HepG2 (cell line): Measurements from ENCODE around the gene F12. TPM values are rescaled to one million over a fixed set of nuclear protein-coding genes. Genes with fewer than 3 reads are reported as not detected.

Experiments used
- ADNP ChIP-seq: sonication (generic); formaldehyde crosslinking; IDR thresholded peaks from 2 replicates; pipeline ENCODE4 v1.4.0; 2020; ENCODE audit warnings: missing genetic modification reagents
- CHD4 ChIP-seq: fragments of 200-600 bp; sonication (generic); IDR thresholded peaks from 2 replicates; pipeline ENCODE4 v1.7.0; 2017; ENCODE audit warnings: mild to moderate bottlenecking, low read length, borderline replicate concordance
- EP300 ChIP-seq, 3 experiments: sonication (generic) in 1 of 3; formaldehyde crosslinking in 1 of 3; IDR thresholded peaks; 2 replicates each; pipeline versions ENCODE4 v1.5.1 to v1.6.1; 2011 to 2020; ENCODE audit warnings: low read depth in 2 of 3, low read length in 2 of 3, borderline replicate concordance in 1 of 3, improper control_type of control experiment in 1 of 3, mild to moderate bottlenecking in 1 of 3, missing genetic modification reagents in 1 of 3, moderate library complexity in 1 of 3
- FOXK1 ChIP-seq: sonication (generic); formaldehyde crosslinking; IDR thresholded peaks from 2 replicates; pipeline ENCODE4 v1.4.0; 2020; ENCODE audit warnings: low read depth, missing genetic modification reagents, borderline replicate concordance
- HOXA3 ChIP-seq: sonication (generic); formaldehyde crosslinking; IDR thresholded peaks from 2 replicates; pipeline ENCODE4 v1.5.0; 2020; ENCODE audit warnings: missing genetic modification reagents
- KDM3A ChIP-seq: IDR thresholded peaks from 2 replicates; pipeline ENCODE4 v1.6.1; 2018; ENCODE audit warnings: low read depth, missing compliant biosample characterization
- NFRKB ChIP-seq: fragments of 450-650 bp; IDR thresholded peaks from 2 replicates; pipeline ENCODE4 v1.6.1; 2017
- POLR2A ChIP-seq, 2 experiments: IDR thresholded peaks; 2 replicates each; pipeline ENCODE4 v1.6.1; 2011; ENCODE audit warnings: low read depth in 2 of 2, low read length in 2 of 2, mild to moderate bottlenecking in 1 of 2, moderate library complexity in 1 of 2; ENCODE audit not compliant: insufficient read depth in 1 of 2
- POLR2AphosphoS5 ChIP-seq: IDR thresholded peaks from 2 replicates; pipeline ENCODE4 v1.6.1; 2012; ENCODE audit warnings: low read depth, low read length
- REPIN1 ChIP-seq: sonication (generic); formaldehyde crosslinking; IDR thresholded peaks from 2 replicates; pipeline ENCODE4 v1.8.0; 2022; ENCODE audit warnings: missing genetic modification reagents, low read depth, mild to moderate bottlenecking, borderline replicate concordance
- SETDB1 ChIP-seq: sonication (generic); formaldehyde crosslinking; IDR thresholded peaks from 2 replicates; pipeline ENCODE4 v1.5.1; 2020; ENCODE audit warnings: missing genetic modification reagents, mild to moderate bottlenecking, borderline replicate concordance
- SIN3B ChIP-seq: fragments of 150-350 bp; IDR thresholded peaks from 2 replicates; pipeline ENCODE4 v1.6.1; 2014; ENCODE audit warnings: low read length
- SKI ChIP-seq: fragments of 450-650 bp; IDR thresholded peaks from one replicate; pipeline ENCODE4 v1.6.1; 2018; ENCODE audit warnings: mild to moderate bottlenecking; ENCODE audit not compliant: partially characterized antibody
- SMAD9 ChIP-seq: sonication (generic); formaldehyde crosslinking; IDR thresholded peaks from 2 replicates; pipeline ENCODE4 v1.5.1; 2020; ENCODE audit warnings: mild to moderate bottlenecking, missing genetic modification reagents
- SOX13 ChIP-seq, 3 experiments: fragments of 450-650 bp in 1 of 3; sonication (generic) in 1 of 3; formaldehyde crosslinking in 1 of 3; IDR thresholded peaks in 2 of 3; conservative IDR thresholded peaks in 1 of 3; 2 replicates each; pipeline versions ENCODE4 v1.5.0 to v1.6.1; 2016 to 2020; ENCODE audit warnings: antibody characterized with exemption in 1 of 3, mild to moderate bottlenecking in 1 of 3, missing compliant biosample characterization in 1 of 3, missing genetic modification reagents in 1 of 3, moderate library complexity in 1 of 3
- TAF1 ChIP-seq: sonication (generic); formaldehyde crosslinking; IDR thresholded peaks from 2 replicates; pipeline ENCODE4 v1.4.0; 2020; ENCODE audit warnings: missing genetic modification reagents
- U2AF1 ChIP-seq: fragments of 200-400 bp; formaldehyde crosslinking; optimal IDR thresholded peaks from 2 replicates; pipeline ENCODE3; 2017; ENCODE audit warnings: mild to moderate bottlenecking, low read depth, low read length
- WIZ ChIP-seq: sonication (generic); formaldehyde crosslinking; IDR thresholded peaks from 2 replicates; pipeline ENCODE4 v1.5.1; 2020; ENCODE audit warnings: mild to moderate bottlenecking, missing genetic modification reagents
- ZBTB1 ChIP-seq: sonication (generic); formaldehyde crosslinking; IDR thresholded peaks from 2 replicates; pipeline ENCODE4 v1.4.0; 2020; ENCODE audit warnings: missing genetic modification reagents, borderline replicate concordance
- ZFP36L1 ChIP-seq: sonication (generic); formaldehyde crosslinking; IDR thresholded peaks from 2 replicates; pipeline ENCODE4 v1.8.0; 2022; ENCODE audit warnings: mild to moderate bottlenecking, missing genetic modification reagents, moderate library complexity
- ZKSCAN1 ChIP-seq: fragments of 150-350 bp; IDR thresholded peaks from 2 replicates; pipeline ENCODE4 v1.6.1; 2014; ENCODE audit warnings: low read length
- ZNF615 ChIP-seq: sonication (generic); formaldehyde crosslinking; IDR thresholded peaks from 2 replicates; pipeline ENCODE4 v1.5.0; 2020; ENCODE audit warnings: mild to moderate bottlenecking, missing genetic modification reagents, borderline replicate concordance
- ZNF720 ChIP-seq: sonication (generic); formaldehyde crosslinking; IDR thresholded peaks from 2 replicates; pipeline ENCODE4 v1.4.0; 2020; ENCODE audit warnings: missing genetic modification reagents
- polyA plus RNA-seq, 8 experiments: library from polyadenylated mRNA; depleted of rRNA in 3 of 8; stranded (reverse) in 7 of 8; unstranded in 1 of 8; fragments of >200 nt; fragmentation: Illumina TruSeq in 4 of 8; extraction: Trizol in 4 of 8; gene quantifications; 2 replicates each; pipeline versions ENCODE4 v1.2.1 to v1.2.3, GENCODE V29; 2011 to 2016; ENCODE audit warnings: low read depth in 4 of 8, missing spikeins in 1 of 8, mixed read lengths in 1 of 8; ENCODE audit not compliant: insufficient read depth in 1 of 8
- total RNA-seq, 5 experiments: library from RNA; depleted of rRNA; stranded (reverse); fragments of >200 nt; fragmentation: Illumina TruSeq; extraction: Trizol; gene quantifications; 2 replicates each; pipeline ENCODE4 v1.2.3, GENCODE V29; 2016; ENCODE audit warnings: low read depth in 1 of 5
- TF ChIP-seq, protein P1 (sequence below): sonication (generic); formaldehyde crosslinking; IDR thresholded peaks from 2 replicates; pipeline ENCODE4 v1.5.1; 2020; ENCODE audit warnings: mild to moderate bottlenecking, missing genetic modification reagents
- TF ChIP-seq, protein P2 (sequence below): sonication (generic); formaldehyde crosslinking; IDR thresholded peaks from 2 replicates; pipeline ENCODE4 v1.5.1; 2020; ENCODE audit warnings: missing genetic modification reagents, mild to moderate bottlenecking, borderline replicate concordance
- TF ChIP-seq, protein P3 (sequence below), 2 experiments: fragments of 450-650 bp in 1 of 2; sonication (generic) in 1 of 2; formaldehyde crosslinking; IDR thresholded peaks; 2 replicates each; pipeline versions ENCODE4 v1.5.0 to v1.8.0; 2020 to 2022; ENCODE audit warnings: mild to moderate bottlenecking in 1 of 2, missing genetic modification reagents in 1 of 2

The F12 gene
- total and polyA plus RNA-seq, 2 of the 13 experiments (the other 11 are each of a cell fraction or from before 2014, with no cell fraction given) = 2.5 to 3.0 TPM

DNA sequence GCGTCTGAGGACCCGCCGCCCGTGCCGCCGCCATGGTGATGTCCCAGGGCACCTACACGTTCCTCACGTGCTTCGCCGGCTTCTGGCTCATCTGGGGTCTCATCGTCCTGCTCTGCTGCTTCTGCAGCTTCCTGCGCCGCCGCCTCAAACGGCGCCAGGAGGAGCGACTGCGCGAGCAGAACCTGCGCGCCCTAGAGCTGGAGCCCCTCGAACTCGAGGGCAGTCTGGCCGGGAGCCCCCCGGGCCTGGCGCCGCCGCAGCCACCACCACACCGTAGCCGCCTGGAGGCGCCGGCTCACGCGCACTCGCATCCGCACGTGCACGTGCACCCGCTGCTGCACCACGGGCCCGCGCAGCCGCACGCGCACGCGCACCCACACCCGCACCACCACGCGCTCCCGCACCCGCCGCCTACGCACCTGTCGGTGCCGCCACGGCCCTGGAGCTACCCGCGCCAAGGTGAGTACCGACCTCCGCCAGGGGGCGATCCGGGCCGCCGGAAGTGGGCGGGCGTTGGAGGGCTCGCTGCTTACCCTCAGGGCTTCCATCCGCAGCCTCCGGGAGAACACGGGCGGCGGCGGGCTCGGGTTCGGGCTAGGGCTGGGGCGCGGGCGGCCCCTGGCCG, 45.8 kb upstream of the F12 start (continued):
- TF ChIP-seq, protein P1, sequence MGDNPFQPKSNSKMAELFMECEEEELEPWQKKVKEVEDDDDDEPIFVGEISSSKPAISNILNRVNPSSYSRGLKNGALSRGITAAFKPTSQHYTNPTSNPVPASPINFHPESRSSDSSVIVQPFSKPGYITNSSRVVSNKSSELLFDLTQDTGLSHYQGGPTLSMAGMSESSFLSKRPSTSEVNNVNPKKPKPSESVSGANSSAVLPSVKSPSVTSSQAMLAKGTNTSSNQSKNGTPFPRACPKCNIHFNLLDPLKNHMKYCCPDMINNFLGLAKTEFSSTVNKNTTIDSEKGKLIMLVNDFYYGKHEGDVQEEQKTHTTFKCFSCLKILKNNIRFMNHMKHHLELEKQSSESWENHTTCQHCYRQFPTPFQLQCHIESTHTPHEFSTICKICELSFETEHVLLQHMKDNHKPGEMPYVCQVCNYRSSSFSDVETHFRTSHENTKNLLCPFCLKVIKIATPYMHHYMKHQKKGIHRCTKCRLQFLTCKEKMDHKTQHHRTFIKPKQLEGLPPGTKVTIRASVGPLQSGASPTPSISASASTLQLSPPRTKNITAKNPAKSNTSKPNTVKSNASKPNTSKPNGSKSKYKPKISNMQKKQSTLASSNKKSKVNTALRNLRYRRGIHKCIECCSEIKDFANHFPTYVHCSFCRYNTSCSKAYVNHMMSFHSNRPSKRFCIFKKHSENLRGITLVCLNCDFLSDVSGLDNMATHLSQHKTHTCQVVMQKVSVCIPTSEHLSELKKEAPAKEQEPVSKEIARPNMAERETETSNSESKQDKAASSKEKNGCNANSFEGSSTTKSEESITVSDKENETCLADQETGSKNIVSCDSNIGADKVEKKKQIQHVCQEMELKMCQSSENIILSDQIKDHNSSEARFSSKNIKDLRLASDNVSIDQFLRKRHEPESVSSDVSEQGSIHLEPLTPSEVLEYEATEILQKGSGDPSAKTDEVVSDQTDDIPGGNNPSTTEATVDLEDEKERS (CRISPR knock-in tag) = 0 out of 2 replicates have a peak, but pooled peaks have one; percentile 17
- TF ChIP-seq WIZ (no peak; the same call in 1 of the 2 replicates), FOXK1 (peak; percentile 54; the same call in 1 of the 2 replicates), TAF1 (peak; percentile 51), U2AF1 (no peak), ZNF615 (CRISPR knock-in tag) (no peak), SETDB1 (CRISPR knock-in tag) (no peak), KDM3A (no peak; the same call in 1 of the 2 replicates), SIN3B (no peak), ZBTB1 (CRISPR knock-in tag) (peak; percentile 98), ZFP36L1 (CRISPR knock-in tag) (0 out of 2 replicates have a peak, but pooled peaks have one; percentile 20), NFRKB (no peak), REPIN1 (CRISPR knock-in tag) (peak; percentile 77), ZKSCAN1 (no peak), EP300 (IDR thresholded peaks at IDR 0.05; ENCODE audit: low read depth in 2 of 2, low read length in 2 of 2) (no peak), EP300 (CRISPR knock-in tag; IDR thresholded peaks at IDR 0.05; ENCODE audit: borderline replicate concordance) (no peak), ADNP (CRISPR knock-in tag) (no peak), ZNF720 (CRISPR knock-in tag) (no peak), POLR2A (IDR thresholded peaks at IDR 0.05; ENCODE audit: insufficient read depth in 1 of 2, low read depth in 2 of 2, low read length in 2 of 2) (peak in 1 of 2 experiments; percentile 35; a peak in 2 of 4 replicates), CHD4 (no peak), HOXA3 (CRISPR knock-in tag) (peak; percentile 90), SKI (no peak), SOX13 (IDR thresholded peaks at IDR 0.05) (peak; percentile 20; the same call in 1 of the 2 replicates), SOX13 (CRISPR knock-in tag; conservative IDR thresholded peaks at IDR 0.05 in 1 of 2, IDR thresholded peaks at IDR 0.05 in 1 of 2) (peak in 1 of 2 experiments; percentile 41; a peak in 1 of 4 replicates), SMAD9 (no peak), POLR2AphosphoS5 (peak; percentile 65)
- TF ChIP-seq, protein P2, sequence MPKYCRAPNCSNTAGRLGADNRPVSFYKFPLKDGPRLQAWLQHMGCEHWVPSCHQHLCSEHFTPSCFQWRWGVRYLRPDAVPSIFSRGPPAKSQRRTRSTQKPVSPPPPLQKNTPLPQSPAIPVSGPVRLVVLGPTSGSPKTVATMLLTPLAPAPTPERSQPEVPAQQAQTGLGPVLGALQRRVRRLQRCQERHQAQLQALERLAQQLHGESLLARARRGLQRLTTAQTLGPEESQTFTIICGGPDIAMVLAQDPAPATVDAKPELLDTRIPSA = no peak; the same call in none of the 2 replicates
- TF ChIP-seq, protein P3, sequence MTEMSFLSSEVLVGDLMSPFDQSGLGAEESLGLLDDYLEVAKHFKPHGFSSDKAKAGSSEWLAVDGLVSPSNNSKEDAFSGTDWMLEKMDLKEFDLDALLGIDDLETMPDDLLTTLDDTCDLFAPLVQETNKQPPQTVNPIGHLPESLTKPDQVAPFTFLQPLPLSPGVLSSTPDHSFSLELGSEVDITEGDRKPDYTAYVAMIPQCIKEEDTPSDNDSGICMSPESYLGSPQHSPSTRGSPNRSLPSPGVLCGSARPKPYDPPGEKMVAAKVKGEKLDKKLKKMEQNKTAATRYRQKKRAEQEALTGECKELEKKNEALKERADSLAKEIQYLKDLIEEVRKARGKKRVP (CRISPR knock-in tag; IDR thresholded peaks at IDR 0.05) = peak in 1 of 2 experiments; percentile 57; a peak in 2 of 4 replicates
